Liver (tissue), 9 donors: Measurements from ENCODE around the gene GTPBP1. TPM values are rescaled to one million over a fixed set of nuclear protein-coding genes. Genes with fewer than 3 reads are reported as not detected.

Experiments
- DNase-seq: peaks from one replicate; pipeline ENCODE4 v3.0.0-alpha.2; 2017; ENCODE audit warnings: low spot score
- H3K27ac ChIP-seq, 2 donors: one replicate each; pipeline ENCODE4 v1.7.0; 2013; ENCODE audit warnings: inconsistent platforms in 2 of 2, low read length in 2 of 2, control low read depth in 1 of 2, low read depth in 1 of 2, mild to moderate bottlenecking in 1 of 2
- H3K27me3 ChIP-seq, 4 donors: one replicate each; pipeline versions ENCODE4 v1.6.1 to v1.7.0; 2013; ENCODE audit warnings: low read length in 3 of 4, inconsistent platforms in 1 of 4, mild to moderate bottlenecking in 1 of 4, moderate library complexity in 1 of 4; ENCODE audit not compliant: control insufficient read depth in 4 of 4, insufficient read depth in 4 of 4
- H3K36me3 ChIP-seq, 4 donors: one replicate each; pipeline versions ENCODE4 v1.6.1 to v1.7.0; 2013; ENCODE audit warnings: low read length in 3 of 4, mild to moderate bottlenecking in 3 of 4, low read depth in 1 of 4, moderate library complexity in 1 of 4; ENCODE audit not compliant: control insufficient read depth in 4 of 4, insufficient read depth in 3 of 4
- H3K4me1 ChIP-seq, 4 donors: one replicate each; pipeline versions ENCODE4 v1.6.1 to v1.7.0; 2013; ENCODE audit warnings: low read length in 3 of 4, mild to moderate bottlenecking in 3 of 4, moderate library complexity in 1 of 4; ENCODE audit not compliant: control insufficient read depth in 4 of 4, insufficient read depth in 4 of 4
- H3K4me3 ChIP-seq, 3 donors: one replicate each; pipeline versions ENCODE4 v1.6.1 to v1.7.0; 2013; ENCODE audit warnings: low read length in 3 of 3, control low read depth in 1 of 3, low read depth in 1 of 3, mild to moderate bottlenecking in 1 of 3
- H3K9ac ChIP-seq, 2 donors: one replicate each; pipeline ENCODE4 v1.7.0; 2013; ENCODE audit warnings: low read length in 2 of 2, mild to moderate bottlenecking in 2 of 2, moderate library complexity in 2 of 2, control low read depth in 1 of 2, low read depth in 1 of 2
- H3K9me3 ChIP-seq, 4 donors: one replicate each; pipeline versions ENCODE4 v1.6.1 to v1.7.0; 2013; ENCODE audit warnings: low read length in 3 of 4; ENCODE audit not compliant: control insufficient read depth in 4 of 4
- EGR1 ChIP-seq, 2 donors: IDR thresholded peaks; 2 replicates each; pipeline ENCODE4 v1.6.1; 2016 to 2018; ENCODE audit warnings: antibody characterized with exemption in 2 of 2, low read depth in 2 of 2
- FOXA2 ChIP-seq: IDR thresholded peaks from 2 replicates; pipeline ENCODE4 v1.6.1; 2016; ENCODE audit warnings: antibody characterized with exemption
- GABPA ChIP-seq, 2 donors: IDR thresholded peaks in 1 of 2; conservative IDR thresholded peaks in 1 of 2; 2 replicates each; pipeline ENCODE4 v1.6.1; 2016; ENCODE audit warnings: antibody characterized with exemption in 2 of 2, mild to moderate bottlenecking in 1 of 2, moderate library complexity in 1 of 2
- HNF4A ChIP-seq, 2 donors: conservative IDR thresholded peaks; 2 replicates each; pipeline ENCODE4 v1.6.1; 2016; ENCODE audit warnings: antibody characterized with exemption in 2 of 2, mild to moderate bottlenecking in 2 of 2
- HNF4G ChIP-seq: IDR thresholded peaks from 2 replicates; pipeline ENCODE4 v1.6.1; 2016; ENCODE audit warnings: antibody characterized with exemption
- JUND ChIP-seq, 2 donors: IDR thresholded peaks; 2 replicates each; pipeline ENCODE4 v1.6.1; 2016; ENCODE audit warnings: antibody characterized with exemption in 2 of 2
- RAD21 ChIP-seq, 2 donors: IDR thresholded peaks; 2 replicates each; pipeline ENCODE4 v1.6.1; 2016; ENCODE audit warnings: antibody characterized with exemption in 2 of 2, mild to moderate bottlenecking in 2 of 2
- RXRA ChIP-seq, 2 donors: IDR thresholded peaks; 2 replicates each; pipeline ENCODE4 v1.6.1; 2017 to 2018; ENCODE audit warnings: antibody characterized with exemption in 2 of 2, mild to moderate bottlenecking in 1 of 2
- SP1 ChIP-seq: IDR thresholded peaks from 2 replicates; pipeline ENCODE4 v1.6.1; 2018; ENCODE audit warnings: antibody characterized with exemption, mild to moderate bottlenecking
- TAF1 ChIP-seq: conservative IDR thresholded peaks from 2 replicates; pipeline ENCODE4 v1.6.1; 2016; ENCODE audit warnings: antibody characterized with exemption, mild to moderate bottlenecking
- YY1 ChIP-seq: IDR thresholded peaks from 2 replicates; pipeline ENCODE4 v1.6.1; 2016; ENCODE audit warnings: antibody characterized with exemption, mild to moderate bottlenecking
- WGBS: extraction: QIAGEN DNeasy Blood & Tissue Kit; methylation state at CpG from one replicate; pipeline ENCODE4 v1.1.7; 2013; 5-methylcytosine and 5-hydroxymethylcytosine counted together
- polyA plus RNA-seq, 2 donors: library from polyadenylated mRNA; stranded (reverse) in 1 of 2; unstranded in 1 of 2; fragments of 200-250 nt in 1 of 2; fragments of >200 nt in 1 of 2; fragmentation: Nextera tagmentation in 1 of 2; extraction: Ambion mirVana in 1 of 2; gene quantifications; one replicate each; pipeline versions ENCODE4 v1.2.1 to v1.2.3, GENCODE V29; 2013 to 2015
- total RNA-seq, 2 donors: library from RNA; depleted of rRNA; stranded (reverse); fragments of >200 nt; gene quantifications; one replicate each; pipeline ENCODE4 v1.2.3, GENCODE V29; 2014
- TF ChIP-seq, protein P1 (sequence below): IDR thresholded peaks from 2 replicates; pipeline ENCODE4 v1.6.1; 2016; ENCODE audit warnings: antibody characterized with exemption
- TF ChIP-seq, protein P2 (sequence below): IDR thresholded peaks from 2 replicates; pipeline ENCODE4 v1.6.1; 2016; ENCODE audit warnings: antibody characterized with exemption
- TF ChIP-seq, protein P3 (sequence below): IDR thresholded peaks from 2 replicates; pipeline ENCODE4 v1.6.1; 2016; ENCODE audit warnings: antibody characterized with exemption, mild to moderate bottlenecking
- TF ChIP-seq, protein P4 (sequence below): fragments of 150-350 bp; IDR thresholded peaks from 2 replicates; pipeline ENCODE4 v1.5.1; 2017; ENCODE audit warnings: improper control_type of control experiment, low read depth, low read length; ENCODE audit not compliant: missing input control
- donor health status: healthy.
- donor health status: healthy.
- donor health status: healthy.
- donor health status: healthy.
- donor health status: healthy.

GTPBP1 gene
- total and polyA plus RNA-seq, 4 donors: 5.3 to 56.3 (median 16.1) TPM

DNA sequence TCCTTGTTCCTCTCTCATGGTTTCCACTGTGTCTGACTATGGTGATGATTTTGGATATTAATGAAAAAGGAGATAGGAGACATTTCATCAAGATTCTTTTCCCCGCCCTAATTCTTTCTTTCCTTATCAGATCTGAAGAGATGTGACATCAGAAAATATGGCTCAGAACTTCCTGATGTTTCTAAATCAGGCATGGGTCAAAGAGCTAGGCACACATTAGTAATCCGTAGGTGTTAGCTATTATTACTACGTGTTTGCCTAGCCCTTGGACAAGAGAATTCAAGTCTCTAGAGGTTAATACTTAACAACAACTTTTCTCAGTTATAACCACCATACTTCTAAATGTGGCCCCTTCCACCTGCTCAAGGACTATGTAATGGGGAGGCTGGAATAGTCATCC, 10.8 kb upstream of the GTPBP1 start:
- Histone ChIP-seq H3K4me3 (no peak overlapping the region), H3K27ac (no peak overlapping the region), H3K27me3 (no peaks in the 10 kb centered on the region), H3K36me3 (no peaks in the 10 kb centered on the region), H3K4me1 (peaks cover 8 to 32% (median 27%) of the 10 kb centered on the region in 4 donors), H3K9ac (no peak overlapping the region), H3K9me3 (no peaks in the 10 kb centered on the region)
- 81% methylated on average over 3 of the region's 3 CpGs for WGBS
- DNase-seq: no peak
- TF ChIP-seq TAF1: no peak
- TF ChIP-seq, protein P1, sequence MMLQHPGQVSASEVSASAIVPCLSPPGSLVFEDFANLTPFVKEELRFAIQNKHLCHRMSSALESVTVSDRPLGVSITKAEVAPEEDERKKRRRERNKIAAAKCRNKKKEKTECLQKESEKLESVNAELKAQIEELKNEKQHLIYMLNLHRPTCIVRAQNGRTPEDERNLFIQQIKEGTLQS: no peak
- no peak for TF ChIP-seq JUND (IDR thresholded peaks at IDR 0.05)
- TF ChIP-seq YY1: no peak
- TF ChIP-seq, protein P2, sequence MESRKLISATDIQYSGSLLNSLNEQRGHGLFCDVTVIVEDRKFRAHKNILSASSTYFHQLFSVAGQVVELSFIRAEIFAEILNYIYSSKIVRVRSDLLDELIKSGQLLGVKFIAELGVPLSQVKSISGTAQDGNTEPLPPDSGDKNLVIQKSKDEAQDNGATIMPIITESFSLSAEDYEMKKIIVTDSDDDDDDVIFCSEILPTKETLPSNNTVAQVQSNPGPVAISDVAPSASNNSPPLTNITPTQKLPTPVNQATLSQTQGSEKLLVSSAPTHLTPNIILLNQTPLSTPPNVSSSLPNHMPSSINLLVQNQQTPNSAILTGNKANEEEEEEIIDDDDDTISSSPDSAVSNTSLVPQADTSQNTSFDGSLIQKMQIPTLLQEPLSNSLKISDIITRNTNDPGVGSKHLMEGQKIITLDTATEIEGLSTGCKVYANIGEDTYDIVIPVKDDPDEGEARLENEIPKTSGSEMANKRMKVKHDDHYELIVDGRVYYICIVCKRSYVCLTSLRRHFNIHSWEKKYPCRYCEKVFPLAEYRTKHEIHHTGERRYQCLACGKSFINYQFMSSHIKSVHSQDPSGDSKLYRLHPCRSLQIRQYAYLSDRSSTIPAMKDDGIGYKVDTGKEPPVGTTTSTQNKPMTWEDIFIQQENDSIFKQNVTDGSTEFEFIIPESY: no peak
- TF ChIP-seq RXRA (IDR thresholded peaks at IDR 0.05): no peak
- TF ChIP-seq HNF4A (conservative IDR thresholded peaks at IDR 0.05): no peak
- no peak for TF ChIP-seq SP1
- no peak for TF ChIP-seq EGR1 (IDR thresholded peaks at IDR 0.05; ENCODE audit: low read depth in 2 of 2)
- TF ChIP-seq, protein P3, sequence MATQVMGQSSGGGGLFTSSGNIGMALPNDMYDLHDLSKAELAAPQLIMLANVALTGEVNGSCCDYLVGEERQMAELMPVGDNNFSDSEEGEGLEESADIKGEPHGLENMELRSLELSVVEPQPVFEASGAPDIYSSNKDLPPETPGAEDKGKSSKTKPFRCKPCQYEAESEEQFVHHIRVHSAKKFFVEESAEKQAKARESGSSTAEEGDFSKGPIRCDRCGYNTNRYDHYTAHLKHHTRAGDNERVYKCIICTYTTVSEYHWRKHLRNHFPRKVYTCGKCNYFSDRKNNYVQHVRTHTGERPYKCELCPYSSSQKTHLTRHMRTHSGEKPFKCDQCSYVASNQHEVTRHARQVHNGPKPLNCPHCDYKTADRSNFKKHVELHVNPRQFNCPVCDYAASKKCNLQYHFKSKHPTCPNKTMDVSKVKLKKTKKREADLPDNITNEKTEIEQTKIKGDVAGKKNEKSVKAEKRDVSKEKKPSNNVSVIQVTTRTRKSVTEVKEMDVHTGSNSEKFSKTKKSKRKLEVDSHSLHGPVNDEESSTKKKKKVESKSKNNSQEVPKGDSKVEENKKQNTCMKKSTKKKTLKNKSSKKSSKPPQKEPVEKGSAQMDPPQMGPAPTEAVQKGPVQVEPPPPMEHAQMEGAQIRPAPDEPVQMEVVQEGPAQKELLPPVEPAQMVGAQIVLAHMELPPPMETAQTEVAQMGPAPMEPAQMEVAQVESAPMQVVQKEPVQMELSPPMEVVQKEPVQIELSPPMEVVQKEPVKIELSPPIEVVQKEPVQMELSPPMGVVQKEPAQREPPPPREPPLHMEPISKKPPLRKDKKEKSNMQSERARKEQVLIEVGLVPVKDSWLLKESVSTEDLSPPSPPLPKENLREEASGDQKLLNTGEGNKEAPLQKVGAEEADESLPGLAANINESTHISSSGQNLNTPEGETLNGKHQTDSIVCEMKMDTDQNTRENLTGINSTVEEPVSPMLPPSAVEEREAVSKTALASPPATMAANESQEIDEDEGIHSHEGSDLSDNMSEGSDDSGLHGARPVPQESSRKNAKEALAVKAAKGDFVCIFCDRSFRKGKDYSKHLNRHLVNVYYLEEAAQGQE: no peak
- no peak for TF ChIP-seq HNF4G
- TF ChIP-seq, protein P4, sequence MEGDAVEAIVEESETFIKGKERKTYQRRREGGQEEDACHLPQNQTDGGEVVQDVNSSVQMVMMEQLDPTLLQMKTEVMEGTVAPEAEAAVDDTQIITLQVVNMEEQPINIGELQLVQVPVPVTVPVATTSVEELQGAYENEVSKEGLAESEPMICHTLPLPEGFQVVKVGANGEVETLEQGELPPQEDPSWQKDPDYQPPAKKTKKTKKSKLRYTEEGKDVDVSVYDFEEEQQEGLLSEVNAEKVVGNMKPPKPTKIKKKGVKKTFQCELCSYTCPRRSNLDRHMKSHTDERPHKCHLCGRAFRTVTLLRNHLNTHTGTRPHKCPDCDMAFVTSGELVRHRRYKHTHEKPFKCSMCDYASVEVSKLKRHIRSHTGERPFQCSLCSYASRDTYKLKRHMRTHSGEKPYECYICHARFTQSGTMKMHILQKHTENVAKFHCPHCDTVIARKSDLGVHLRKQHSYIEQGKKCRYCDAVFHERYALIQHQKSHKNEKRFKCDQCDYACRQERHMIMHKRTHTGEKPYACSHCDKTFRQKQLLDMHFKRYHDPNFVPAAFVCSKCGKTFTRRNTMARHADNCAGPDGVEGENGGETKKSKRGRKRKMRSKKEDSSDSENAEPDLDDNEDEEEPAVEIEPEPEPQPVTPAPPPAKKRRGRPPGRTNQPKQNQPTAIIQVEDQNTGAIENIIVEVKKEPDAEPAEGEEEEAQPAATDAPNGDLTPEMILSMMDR: no peak
- no peak for TF ChIP-seq GABPA (IDR thresholded peaks at IDR 0.05 in 1 of 2, conservative IDR thresholded peaks at IDR 0.05 in 1 of 2)
- no peak for TF ChIP-seq FOXA2
- TF ChIP-seq RAD21 (IDR thresholded peaks at IDR 0.05): no peak
